Lower leg skin (tissue), 4 donors: Measurements from ENCODE around the gene CXCL16. TPM values are rescaled to one million over a fixed set of nuclear protein-coding genes. Genes with fewer than 3 reads are reported as not detected.

ENCODE experiments used
- DNase-seq, 2 donors: peaks; one replicate each; pipeline ENCODE4 v3.0.0-alpha.2; 2019; ENCODE audit warnings: low spot score in 2 of 2
- H3K4me3 ChIP-seq: fragments of 200-600 bp; sonication (generic); 2 replicates; pipeline ENCODE4 v1.5.1; 2017; ENCODE audit warnings: mild to moderate bottlenecking, low read depth; ENCODE audit not compliant: poor library complexity, severe bottlenecking
- POLR2A ChIP-seq, 2 donors: fragments of 450-650 bp; IDR thresholded peaks; one replicate each; pipeline ENCODE4 v1.6.1; 2016 to 2017; ENCODE audit warnings: antibody characterized with exemption in 2 of 2, mild to moderate bottlenecking in 1 of 2, moderate library complexity in 1 of 2
- WGBS, 2 donors: methylation state at CpG; one replicate each; pipeline ENCODE4 v1.1.5; 2018; 5-methylcytosine and 5-hydroxymethylcytosine counted together
- intact Hi-C: fragments of 100-400 bp; cut with DNase I; formaldehyde crosslinking; loops from one replicate; pipeline ENCODE4 v1.15.0; 2023; ENCODE audit warnings: low total_unique reads
- total RNA-seq, 4 donors: library from RNA; depleted of rRNA; stranded (reverse); fragments of >200 nt; gene quantifications; one replicate each; pipeline ENCODE4 v1.1.0, GENCODE V29; 2016
- TF ChIP-seq, protein P1 (sequence below), 3 donors: fragments of 450-650 bp; IDR thresholded peaks; one replicate each; pipeline ENCODE4 v1.5.1; 2016; ENCODE audit warnings: antibody characterized with exemption in 3 of 3, mild to moderate bottlenecking in 3 of 3, moderate library complexity in 2 of 3

Gene CXCL16
- total RNA-seq, 4 donors from 2014 or later = 25.0 to 28.1 (median 25.5) TPM

DNA sequence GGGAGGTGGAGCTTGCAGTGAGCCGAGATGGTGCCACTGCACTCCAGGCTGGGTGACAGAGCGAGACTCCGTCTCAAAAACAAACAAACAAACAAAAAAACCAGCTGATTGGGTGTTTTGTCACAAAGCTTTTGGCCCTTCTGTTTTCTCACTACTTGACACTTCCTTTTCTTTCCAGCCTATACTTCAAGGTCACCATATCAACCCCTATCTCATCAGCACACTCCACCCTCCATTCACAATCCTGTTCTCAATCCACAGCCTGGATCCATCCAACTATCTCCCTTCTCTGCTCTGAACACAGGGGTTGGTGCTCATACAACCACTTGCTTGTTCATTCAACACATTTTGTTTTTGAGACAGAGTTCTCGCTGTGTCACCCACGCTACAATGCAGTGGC lies 15.1 kb downstream of the CXCL16 start:
- 89 to 90% methylated on average over 5 of the region's 5 CpGs for whole genome bisulfite sequencing, 2 donors
- DNase-seq = no peak
- no peak overlapping the region for H3K4me3 ChIP-seq
- intact Hi-C loops = no loop called here
- no peak for TF ChIP-seq POLR2A (IDR thresholded peaks at IDR 0.05)
- TF ChIP-seq, protein P1, sequence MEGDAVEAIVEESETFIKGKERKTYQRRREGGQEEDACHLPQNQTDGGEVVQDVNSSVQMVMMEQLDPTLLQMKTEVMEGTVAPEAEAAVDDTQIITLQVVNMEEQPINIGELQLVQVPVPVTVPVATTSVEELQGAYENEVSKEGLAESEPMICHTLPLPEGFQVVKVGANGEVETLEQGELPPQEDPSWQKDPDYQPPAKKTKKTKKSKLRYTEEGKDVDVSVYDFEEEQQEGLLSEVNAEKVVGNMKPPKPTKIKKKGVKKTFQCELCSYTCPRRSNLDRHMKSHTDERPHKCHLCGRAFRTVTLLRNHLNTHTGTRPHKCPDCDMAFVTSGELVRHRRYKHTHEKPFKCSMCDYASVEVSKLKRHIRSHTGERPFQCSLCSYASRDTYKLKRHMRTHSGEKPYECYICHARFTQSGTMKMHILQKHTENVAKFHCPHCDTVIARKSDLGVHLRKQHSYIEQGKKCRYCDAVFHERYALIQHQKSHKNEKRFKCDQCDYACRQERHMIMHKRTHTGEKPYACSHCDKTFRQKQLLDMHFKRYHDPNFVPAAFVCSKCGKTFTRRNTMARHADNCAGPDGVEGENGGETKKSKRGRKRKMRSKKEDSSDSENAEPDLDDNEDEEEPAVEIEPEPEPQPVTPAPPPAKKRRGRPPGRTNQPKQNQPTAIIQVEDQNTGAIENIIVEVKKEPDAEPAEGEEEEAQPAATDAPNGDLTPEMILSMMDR (IDR thresholded peaks at IDR 0.05) = no peak

DNA sequence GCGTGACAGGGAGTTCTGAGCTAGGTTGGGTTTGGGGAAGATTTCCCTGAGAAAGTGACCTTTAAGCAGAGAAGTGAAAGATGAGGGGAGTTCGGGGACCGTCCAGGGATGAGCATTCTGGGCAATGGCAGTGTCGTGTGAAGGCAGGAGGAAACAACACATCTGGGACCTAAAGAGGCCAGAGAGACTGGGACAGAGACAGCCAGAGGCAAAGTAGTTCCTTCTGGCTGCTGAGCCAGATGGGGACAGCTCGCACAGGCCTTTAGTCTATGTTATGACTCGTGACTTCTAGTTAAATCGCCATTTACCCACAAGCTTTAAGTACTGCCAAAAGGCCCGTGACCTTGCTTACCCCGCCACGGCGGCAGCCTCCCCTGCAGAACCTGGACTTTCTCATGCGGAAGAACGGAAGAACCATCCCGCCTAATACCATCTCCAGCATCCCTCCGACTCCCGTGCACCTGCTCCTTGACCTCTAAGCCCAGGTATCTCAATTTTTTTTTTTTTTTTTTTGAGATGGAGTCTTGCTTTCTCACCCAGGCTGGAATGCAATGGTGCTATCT lies 17.0 kb downstream of the CXCL16 start:
- TF ChIP-seq POLR2A (IDR thresholded peaks at IDR 0.05) = no peak
- TF ChIP-seq, protein P1 (IDR thresholded peaks at IDR 0.05) = no peak
- WGBS, 2 donors = 84 to 90% methylated on average over 16 of the region's 16 CpGs
- intact Hi-C loops = no loop called here

DNA sequence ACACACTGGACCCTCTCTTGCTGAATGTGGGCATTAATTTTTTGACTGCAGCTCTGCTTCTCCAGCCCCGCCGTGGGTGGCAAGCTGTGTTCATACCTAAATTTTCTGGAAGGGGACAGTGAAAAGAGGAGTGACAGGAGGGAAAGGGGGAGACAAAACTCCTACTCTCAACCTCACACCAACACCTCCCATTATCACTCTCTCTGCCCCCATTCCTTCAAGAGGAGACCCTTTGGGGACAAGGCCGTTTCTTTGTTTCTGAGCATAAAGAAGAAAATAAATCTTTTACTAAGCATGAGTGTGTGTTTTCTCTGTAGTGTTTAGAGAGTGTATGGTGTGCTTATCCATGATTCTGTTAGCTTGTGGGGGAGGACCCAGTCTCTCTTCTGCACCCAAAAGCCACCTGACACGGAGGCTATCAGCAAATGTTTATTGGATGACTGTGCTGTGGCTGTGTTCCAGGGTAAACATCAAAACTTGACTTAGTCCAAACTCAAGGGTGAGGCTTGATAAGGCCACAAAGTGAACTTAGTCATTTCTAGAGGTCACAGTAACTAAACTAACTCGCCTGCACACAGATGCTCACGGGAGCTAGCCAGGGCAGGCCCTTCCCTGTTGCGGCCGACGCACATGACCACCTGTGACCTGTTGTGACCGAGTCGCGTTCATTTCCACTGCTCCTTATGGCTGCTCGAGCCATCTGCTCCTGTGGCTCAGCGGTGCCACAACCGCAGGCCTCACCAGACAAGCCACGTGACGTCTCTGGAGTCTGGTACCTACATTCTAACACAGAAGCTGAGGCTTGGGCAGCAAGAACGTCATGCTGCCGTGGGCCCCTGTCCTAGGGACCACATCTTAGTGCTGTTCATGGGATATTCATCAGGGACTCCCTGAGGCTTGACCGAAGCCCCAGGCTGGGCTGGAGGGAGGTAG lies 18.3 kb downstream of the CXCL16 start:
- 75 to 77% methylated on average over 20 of the region's 20 CpGs for WGBS, 2 donors
- DNase-seq = no peak
- no peak for TF ChIP-seq POLR2A (IDR thresholded peaks at IDR 0.05)
- TF ChIP-seq, protein P1 (IDR thresholded peaks at IDR 0.05) = no peak
- H3K4me3 ChIP-seq = no peak overlapping the region
- intact Hi-C loops = no loop called here

More for the DNA sequence above, 17.0 kb downstream of the CXCL16 start:
- H3K4me3 ChIP-seq = no peak overlapping the region
- DNase-seq = no peak

DNA sequence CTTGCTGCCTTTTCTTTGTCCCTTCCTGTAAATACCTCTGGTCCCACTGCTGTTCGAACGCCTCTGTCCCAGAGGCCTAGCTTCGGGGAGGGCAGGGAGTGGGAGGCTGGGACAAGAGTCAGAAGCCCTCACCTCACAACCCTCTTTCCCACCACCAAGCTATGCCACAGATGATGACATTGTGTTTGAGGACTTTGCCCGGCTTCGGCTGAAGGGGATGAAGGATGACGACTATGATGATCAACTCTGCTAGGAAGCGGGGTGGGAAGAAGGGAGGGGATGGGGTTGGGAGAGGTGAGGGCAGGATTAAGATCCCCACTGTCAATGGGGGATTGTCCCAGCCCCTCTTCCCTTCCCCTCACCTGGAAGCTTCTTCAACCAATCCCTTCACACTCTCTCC lies 18.9 kb downstream of the CXCL16 start:
- no peak overlapping the region for H3K4me3 ChIP-seq
- intact Hi-C loops = no loop called here
- WGBS, 2 donors = 93 to 94% methylated on average over 7 of the region's 7 CpGs
- TF ChIP-seq POLR2A (IDR thresholded peaks at IDR 0.05) = no peak
- TF ChIP-seq, protein P1 (IDR thresholded peaks at IDR 0.05) = no peak
- DNase-seq = no peak

DNA sequence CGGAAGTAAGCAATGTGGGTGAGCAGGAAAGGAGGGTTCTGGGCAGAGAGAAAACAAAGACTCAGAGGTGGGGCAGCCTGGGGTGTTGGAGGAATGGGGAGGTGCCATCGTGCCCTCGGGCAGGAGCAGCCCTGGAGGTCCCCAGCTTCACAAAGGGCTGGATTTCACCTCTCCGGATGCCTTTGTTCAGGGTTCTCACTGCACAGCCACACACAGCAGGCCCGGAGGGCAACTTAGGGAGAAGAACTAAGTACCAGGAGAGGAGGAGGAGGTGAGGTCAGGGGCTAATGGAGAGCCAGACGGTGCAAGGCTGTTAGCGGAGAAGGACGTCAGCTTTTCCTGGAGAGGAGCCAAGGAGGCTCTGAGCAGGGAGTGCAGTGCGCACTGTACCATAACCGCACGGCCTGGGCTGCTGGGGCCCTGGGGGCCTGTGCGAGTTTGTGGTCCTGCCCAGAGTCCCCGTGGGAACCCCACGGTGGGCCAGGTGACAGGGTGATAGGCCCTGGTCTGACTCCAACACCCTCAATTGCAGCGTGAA lies 20.0 kb downstream of the CXCL16 start:
- intact Hi-C loops = no loop called here
- no peak for DNase-seq
- 66 to 73% methylated on average over 13 to 15 of the region's 15 CpGs for WGBS, 2 donors
- no peak overlapping the region for H3K4me3 ChIP-seq
- TF ChIP-seq, protein P1 (IDR thresholded peaks at IDR 0.05) = no peak
- no peak for TF ChIP-seq POLR2A (IDR thresholded peaks at IDR 0.05)
